HepG2 (cell line): Measurements from ENCODE around the gene ESRP2.

Experiments used
- AFF4 ChIP-seq: sonication (generic); formaldehyde crosslinking; IDR thresholded peaks from 2 replicates; pipeline ENCODE4 v1.4.0; 2020; ENCODE audit warnings: missing genetic modification reagents
- ATF5 ChIP-seq: sonication (generic); formaldehyde crosslinking; IDR thresholded peaks from 2 replicates; pipeline ENCODE4 v1.4.0; 2020; ENCODE audit warnings: mild to moderate bottlenecking, low read depth, missing genetic modification reagents
- CTCF ChIP-seq: sonication (generic); formaldehyde crosslinking; IDR thresholded peaks from 2 replicates; pipeline ENCODE4 v1.5.0; 2020; ENCODE audit warnings: mild to moderate bottlenecking, missing genetic modification reagents, moderate library complexity
- FLYWCH1 ChIP-seq: sonication (generic); formaldehyde crosslinking; IDR thresholded peaks from 2 replicates; pipeline ENCODE4 v1.8.1; 2023; ENCODE audit warnings: mild to moderate bottlenecking, missing genetic modification reagents
- MAF1 ChIP-seq: sonication (generic); formaldehyde crosslinking; IDR thresholded peaks from 2 replicates; pipeline ENCODE4 v1.5.0; 2020; ENCODE audit warnings: missing genetic modification reagents, borderline replicate concordance
- MATR3 ChIP-seq: sonication (generic); formaldehyde crosslinking; IDR thresholded peaks from 2 replicates; pipeline ENCODE4 v1.4.0; 2020; ENCODE audit warnings: missing genetic modification reagents
- NR2C2 ChIP-seq: sonication (generic); formaldehyde crosslinking; IDR thresholded peaks from 2 replicates; pipeline ENCODE4 v1.4.0; 2020; ENCODE audit warnings: missing genetic modification reagents, mild to moderate bottlenecking, moderate library complexity, borderline replicate concordance
- PATZ1 ChIP-seq: sonication (generic); formaldehyde crosslinking; IDR thresholded peaks from 2 replicates; pipeline ENCODE4 v1.4.0; 2020; ENCODE audit warnings: missing genetic modification reagents
- PCBP2 ChIP-seq: fragments of 200-400 bp; formaldehyde crosslinking; optimal IDR thresholded peaks from 2 replicates; pipeline ENCODE3; 2018; ENCODE audit warnings: low read length, low read depth; ENCODE audit not compliant: poor library complexity, severe bottlenecking
- POLR2A ChIP-seq, 2 experiments: IDR thresholded peaks; 2 replicates each; pipeline ENCODE4 v1.6.1; 2011; ENCODE audit warnings: low read depth in 2 of 2, low read length in 2 of 2, mild to moderate bottlenecking in 1 of 2, moderate library complexity in 1 of 2; ENCODE audit not compliant: insufficient read depth in 1 of 2
- SPEN ChIP-seq: sonication (generic); formaldehyde crosslinking; IDR thresholded peaks from 2 replicates; pipeline ENCODE4 v1.5.1; 2020; ENCODE audit warnings: low read depth, mild to moderate bottlenecking, missing genetic modification reagents
- ZNF501 ChIP-seq: sonication (generic); formaldehyde crosslinking; IDR thresholded peaks from 2 replicates; pipeline ENCODE4 v1.5.1; 2020; ENCODE audit warnings: mild to moderate bottlenecking, moderate library complexity, missing genetic modification reagents
- ZNF589 ChIP-seq: sonication (generic); formaldehyde crosslinking; conservative IDR thresholded peaks from 2 replicates; pipeline ENCODE4 v1.8.0; 2022; ENCODE audit warnings: mild to moderate bottlenecking, moderate library complexity, missing genetic modification reagents

- TF ChIP-seq POLR2A (IDR thresholded peaks at IDR 0.05; ENCODE audit: insufficient read depth in 1 of 2, low read depth in 2 of 2, low read length in 2 of 2): no peak
- TF ChIP-seq ZNF589 (CRISPR knock-in tag): no peak
- no peak for TF ChIP-seq ATF5 (CRISPR knock-in tag)
- TF ChIP-seq PCBP2: no peak
- TF ChIP-seq SPEN: no peak
- TF ChIP-seq PATZ1 (CRISPR knock-in tag): no peak
- TF ChIP-seq NR2C2 (CRISPR knock-in tag): no peak
- no peak for TF ChIP-seq CTCF (CRISPR knock-in tag)
- TF ChIP-seq MATR3 (CRISPR knock-in tag): no peak
- TF ChIP-seq AFF4 (CRISPR knock-in tag): no peak
- TF ChIP-seq MAF1 (CRISPR knock-in tag): no peak
- TF ChIP-seq FLYWCH1 (CRISPR knock-in tag): no peak
- TF ChIP-seq ZNF501 (CRISPR knock-in tag): no peak
Measured at GRCh38 chr16:68249371-68249770, 13.4 kb upstream of the ESRP2 start.
